OCI-LY3 (cell line): ENCODE data around the gene SPAG4.

Experiments used
- H2AFZ ChIP-seq: fragments of 200-600, 300-600 bp; shearing (Covaris generic); 2 replicates; pipeline ENCODE4 v1.6.0; 2014; ENCODE audit warnings: antibody characterized with exemption, low read depth, low read length
- H3K27ac ChIP-seq: fragments of 200-600, 300-600 bp; sonication (generic); 2 replicates; pipeline ENCODE4 v1.5.1; 2014; ENCODE audit warnings: mild to moderate bottlenecking, low read length, moderate library complexity, mixed read lengths
- H3K27me3 ChIP-seq: fragments of 200-600, 300-600 bp; sonication (generic); 2 replicates; pipeline ENCODE4 v1.6.1; 2014; ENCODE audit warnings: low read depth, low read length, mixed read lengths
- H3K36me3 ChIP-seq: fragments of 200-600, 300-600 bp; sonication (generic); replicated peaks from 2 replicates; pipeline ENCODE3; 2014; ENCODE audit warnings: low read depth, low read length, mixed read lengths
- H3K4me1 ChIP-seq: fragments of 300-600, 200-600 bp; sonication (generic); 2 replicates; pipeline ENCODE4 v1.6.1; 2014; ENCODE audit warnings: low read length, mixed read lengths
- H3K4me2 ChIP-seq: fragments of 200-600, 300-600 bp; sonication (generic); 2 replicates; pipeline ENCODE4 v1.6.1; 2014; ENCODE audit warnings: low read length, mixed read lengths
- H3K4me3 ChIP-seq: fragments of 300-600, 200-600 bp; sonication (generic); 2 replicates; pipeline ENCODE4 v1.5.1; 2014; ENCODE audit warnings: antibody characterized with exemption, mild to moderate bottlenecking, low read length, moderate library complexity
- H3K79me2 ChIP-seq: fragments of 300-600, 200-600 bp; shearing (Covaris generic); 2 replicates; pipeline ENCODE4 v1.6.1; 2014; ENCODE audit warnings: mild to moderate bottlenecking, low read length, mixed read lengths
- H3K9ac ChIP-seq: fragments of 300-600, 200-600 bp; shearing (Covaris generic); 2 replicates; pipeline ENCODE4 v1.6.0; 2014; ENCODE audit warnings: mild to moderate bottlenecking, low read length, moderate library complexity
- H3K9me3 ChIP-seq: fragments of 200-600, 300-600 bp; shearing (Covaris generic); 2 replicates; pipeline ENCODE4 v1.6.1; 2014; ENCODE audit warnings: low read length, mixed read lengths; ENCODE audit not compliant: insufficient read depth
- H4K20me1 ChIP-seq: fragments of 200-600, 300-600 bp; sonication (generic); 2 replicates; pipeline ENCODE4 v1.6.1; 2016; ENCODE audit warnings: low read length, mixed read lengths; ENCODE audit not compliant: insufficient read depth
- CTCF ChIP-seq: fragments of 200-600, 300-600 bp; sonication (generic); IDR thresholded peaks from 2 replicates; pipeline ENCODE4 v1.5.1; 2014; ENCODE audit warnings: antibody characterized with exemption, low read length, low read depth
- EZH2phosphoT487 ChIP-seq: fragments of 200-600 bp; shearing (Covaris generic); IDR thresholded peaks from 2 replicates; pipeline ENCODE4 v1.6.1; 2018; ENCODE audit warnings: antibody characterized with exemption, mixed run types, low read depth

The SPAG4 gene

DNA sequence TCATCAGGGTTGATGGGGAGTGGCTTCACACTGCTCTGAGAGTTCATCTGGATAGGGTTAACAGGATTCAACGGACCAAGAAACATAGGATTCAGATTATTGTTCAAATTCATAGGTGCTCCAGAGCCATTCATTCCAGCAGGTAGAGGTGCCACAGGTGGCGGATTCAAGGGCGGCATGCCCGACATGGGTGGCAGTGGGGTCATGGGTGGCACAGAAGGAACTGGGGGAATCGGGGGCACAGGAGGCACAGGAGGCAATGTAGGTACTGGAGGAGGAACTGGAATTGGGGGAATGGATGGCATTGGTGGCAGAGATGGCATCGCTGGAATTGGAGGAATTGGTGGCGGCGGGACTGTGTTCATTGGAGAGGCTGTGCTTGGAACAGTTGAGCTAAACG is 38.8 kb downstream of the SPAG4 start:
- Histone ChIP-seq H3K36me3 (peaks cover 53% of the 10 kb centered on the region), H3K4me3 (no peak overlapping the region), H3K9me3 (no peaks in the 10 kb centered on the region), H3K27me3 (no peaks in the 10 kb centered on the region), H3K27ac (no peak overlapping the region), H3K4me2 (no peak overlapping the region), H3K9ac (no peak overlapping the region), H4K20me1 (peaks cover 91% of the 10 kb centered on the region), H2AFZ (no peak overlapping the region), H3K79me2 (peaks cover 100% of the 10 kb centered on the region), H3K4me1 (no peaks in the 10 kb centered on the region)
- TF ChIP-seq EZH2phosphoT487, result no peak
- TF ChIP-seq CTCF, result no peak

DNA sequence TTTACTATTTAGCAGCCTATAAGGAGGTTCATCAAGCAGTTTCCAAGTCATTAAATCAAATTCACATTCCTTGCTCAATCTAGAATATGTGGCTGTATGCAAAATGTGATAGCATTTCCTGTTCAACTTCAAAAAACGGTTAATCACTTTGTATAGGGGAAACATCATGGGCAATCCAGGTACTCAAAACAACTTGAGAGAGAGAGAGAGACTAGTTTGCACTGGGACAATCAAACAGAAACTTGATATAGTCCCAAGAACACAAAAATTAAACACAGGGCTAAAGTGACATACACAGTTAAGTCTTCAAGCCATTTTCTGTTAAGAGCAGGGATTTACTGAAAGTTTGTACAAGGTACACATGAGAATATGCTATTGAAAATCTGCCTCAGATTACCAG is 41.6 kb downstream of the SPAG4 start:
- H3K9ac ChIP-seq, result no peak overlapping the region
- no peak overlapping the region for H2AFZ ChIP-seq
- no peaks in the 10 kb centered on the region for H3K9me3 ChIP-seq
- peaks cover 97% of the 10 kb centered on the region for H4K20me1 ChIP-seq
- no peak overlapping the region for H3K4me3 ChIP-seq
- H3K4me1 ChIP-seq, result peaks cover 16% of the 10 kb centered on the region
- no peak overlapping the region for H3K4me2 ChIP-seq
- TF ChIP-seq CTCF (no peak), EZH2phosphoT487 (no peak)
- H3K27ac ChIP-seq, result no peak overlapping the region
- H3K27me3 ChIP-seq, result no peaks in the 10 kb centered on the region
- peaks cover 41% of the 10 kb centered on the region for H3K36me3 ChIP-seq
- H3K79me2 ChIP-seq, result peaks cover 100% of the 10 kb centered on the region

- Histone ChIP-seq H3K27ac (no peak overlapping the region), H3K36me3 (peaks cover 10% of the 10 kb centered on the region), H3K4me1 (peaks cover 28% of the 10 kb centered on the region), H3K9me3 (no peaks in the 10 kb centered on the region), H3K4me2 (0 out of 2 replicates have a peak overlapping the region, but pooled peaks have one; percentile 92), H3K27me3 (no peaks in the 10 kb centered on the region), H3K4me3 (no peak overlapping the region), H2AFZ (no peak overlapping the region), H3K79me2 (peaks cover 99% of the 10 kb centered on the region), H3K9ac (no peak overlapping the region), H4K20me1 (peaks cover 85% of the 10 kb centered on the region)
- TF ChIP-seq EZH2phosphoT487 (no peak), CTCF (no peak)
Measured at GRCh38 chr20:35660122-35660937, 44.7 kb downstream of the SPAG4 start.

- Histone ChIP-seq H3K4me1 (peaks cover 28% of the 10 kb centered on the region), H3K9ac (no peak overlapping the region), H3K9me3 (no peaks in the 10 kb centered on the region), H3K36me3 (peaks cover 8% of the 10 kb centered on the region), H3K4me3 (0 out of 2 replicates have a peak overlapping the region, but pooled peaks have one; percentile 86), H4K20me1 (peaks cover 77% of the 10 kb centered on the region), H2AFZ (no peak overlapping the region), H3K79me2 (peaks cover 92% of the 10 kb centered on the region), H3K27ac (no peak overlapping the region), H3K4me2 (peak overlapping the region; percentile 92), H3K27me3 (no peaks in the 10 kb centered on the region)
- TF ChIP-seq EZH2phosphoT487, result no peak
- TF ChIP-seq CTCF, result no peak
Measured at GRCh38 chr20:35661053-35661452, 45.4 kb downstream of the SPAG4 start.
